ENCODE measurements around the gene FBXL7. TPM values are rescaled to one million over a fixed set of nuclear protein-coding genes. Genes with fewer than 3 reads are reported as not detected.

FBXL7 gene
- total RNA-seq, 1 donor from 2014 or later = 8.0 TPM

DNA sequence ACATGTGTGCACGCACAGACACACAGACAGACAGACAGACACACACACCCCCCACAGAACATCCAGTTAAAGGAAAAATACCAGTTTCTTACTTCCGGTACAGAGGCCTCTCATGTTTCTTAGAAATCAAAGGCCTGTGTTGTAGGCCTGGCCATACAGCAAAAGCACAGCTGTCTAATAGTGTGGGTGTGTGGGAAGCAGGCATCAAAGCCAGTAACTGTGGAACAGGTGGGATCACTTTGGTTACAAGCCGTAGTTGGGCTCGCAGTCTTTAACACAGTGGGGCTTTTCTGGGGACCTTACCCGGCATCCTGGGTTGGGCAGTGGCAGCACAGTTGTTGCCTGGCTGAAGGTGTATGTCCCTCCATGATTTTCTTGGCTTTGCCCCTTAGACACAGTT is 55.2 kb downstream of the FBXL7 start:
- Histone ChIP-seq H3K4me3 (no peak overlapping the region), H3K27ac (no peak overlapping the region), H3K36me3 (no peaks in the 10 kb centered on the region), H3K27me3 (ENCODE audit: low read depth) (no peaks in the 10 kb centered on the region), H3K4me1 (peaks cover 6% of the 10 kb centered on the region), H3K9me3 (no peaks in the 10 kb centered on the region)
- intact Hi-C loops (cut with DNase I) = no loop called here
- TF ChIP-seq, protein P1, sequence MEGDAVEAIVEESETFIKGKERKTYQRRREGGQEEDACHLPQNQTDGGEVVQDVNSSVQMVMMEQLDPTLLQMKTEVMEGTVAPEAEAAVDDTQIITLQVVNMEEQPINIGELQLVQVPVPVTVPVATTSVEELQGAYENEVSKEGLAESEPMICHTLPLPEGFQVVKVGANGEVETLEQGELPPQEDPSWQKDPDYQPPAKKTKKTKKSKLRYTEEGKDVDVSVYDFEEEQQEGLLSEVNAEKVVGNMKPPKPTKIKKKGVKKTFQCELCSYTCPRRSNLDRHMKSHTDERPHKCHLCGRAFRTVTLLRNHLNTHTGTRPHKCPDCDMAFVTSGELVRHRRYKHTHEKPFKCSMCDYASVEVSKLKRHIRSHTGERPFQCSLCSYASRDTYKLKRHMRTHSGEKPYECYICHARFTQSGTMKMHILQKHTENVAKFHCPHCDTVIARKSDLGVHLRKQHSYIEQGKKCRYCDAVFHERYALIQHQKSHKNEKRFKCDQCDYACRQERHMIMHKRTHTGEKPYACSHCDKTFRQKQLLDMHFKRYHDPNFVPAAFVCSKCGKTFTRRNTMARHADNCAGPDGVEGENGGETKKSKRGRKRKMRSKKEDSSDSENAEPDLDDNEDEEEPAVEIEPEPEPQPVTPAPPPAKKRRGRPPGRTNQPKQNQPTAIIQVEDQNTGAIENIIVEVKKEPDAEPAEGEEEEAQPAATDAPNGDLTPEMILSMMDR (IDR thresholded peaks at IDR 0.05) = no peak
- no peak for ATAC-seq
- no peak for DNase-seq

- Histone ChIP-seq H3K27ac (no peak overlapping the region), H3K4me1 (no peaks in the 10 kb centered on the region), H3K27me3 (ENCODE audit: low read depth) (no peaks in the 10 kb centered on the region), H3K4me3 (no peak overlapping the region), H3K9me3 (no peaks in the 10 kb centered on the region), H3K36me3 (no peaks in the 10 kb centered on the region)
- ATAC-seq = no peak
- TF ChIP-seq, protein P1 (IDR thresholded peaks at IDR 0.05) = no peak
- intact Hi-C loops (cut with DNase I) = no loop called here
- no peak for DNase-seq
Observed at GRCh38 chr5:15558240-15558639, 58.3 kb downstream of the FBXL7 start.

DNA sequence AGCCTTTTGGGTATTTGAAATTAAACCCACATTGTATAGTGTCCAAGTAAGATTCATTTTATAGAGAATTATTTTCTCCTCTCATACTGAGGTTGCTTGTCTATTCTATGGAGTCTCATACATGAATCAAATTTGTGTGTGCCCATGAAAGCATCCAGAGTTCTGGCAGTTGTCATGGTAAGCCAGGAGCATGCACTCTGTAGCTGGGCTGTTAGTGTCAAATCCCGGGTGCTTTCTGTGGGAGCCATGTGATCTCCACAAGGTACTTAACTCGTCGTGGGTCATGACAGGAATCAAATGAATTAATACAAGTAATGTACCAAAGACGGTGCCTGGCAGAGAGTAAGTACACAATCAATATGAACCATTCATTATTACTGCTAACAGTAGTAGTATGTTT is 58.7 kb downstream of the FBXL7 start:
- Histone ChIP-seq H3K4me3 (no peak overlapping the region), H3K9me3 (no peaks in the 10 kb centered on the region), H3K27ac (no peak overlapping the region), H3K4me1 (no peaks in the 10 kb centered on the region), H3K27me3 (ENCODE audit: low read depth) (no peaks in the 10 kb centered on the region), H3K36me3 (no peaks in the 10 kb centered on the region)
- intact Hi-C loops (cut with DNase I) = no loop called here
- ATAC-seq = no peak
- TF ChIP-seq, protein P1 (IDR thresholded peaks at IDR 0.05) = no peak
- DNase-seq = no peak

GRCh38 chr5:15560421-15560820 is 60.4 kb downstream of the FBXL7 start:
- H3K27me3 ChIP-seq (ENCODE audit: low read depth) = no peaks in the 10 kb centered on the region
- TF ChIP-seq, protein P1 (IDR thresholded peaks at IDR 0.05) = no peak
- H3K9me3 ChIP-seq = no peaks in the 10 kb centered on the region
- H3K36me3 ChIP-seq = no peaks in the 10 kb centered on the region
- intact Hi-C loops (cut with DNase I) = no loop called here
- DNase-seq = no peak
- no peaks in the 10 kb centered on the region for H3K4me1 ChIP-seq
- ATAC-seq = no peak
- H3K27ac ChIP-seq = no peak overlapping the region
- H3K4me3 ChIP-seq = no peak overlapping the region

- no peak overlapping the region for H3K4me3 ChIP-seq
- TF ChIP-seq, protein P1 (IDR thresholded peaks at IDR 0.05) = no peak
- H3K27ac ChIP-seq = no peak overlapping the region
- ATAC-seq = no peak
- no peak for DNase-seq
- no peaks in the 10 kb centered on the region for H3K4me1 ChIP-seq
- H3K9me3 ChIP-seq = peaks cover 3% of the 10 kb centered on the region
- H3K27me3 ChIP-seq (ENCODE audit: low read depth) = no peaks in the 10 kb centered on the region
- intact Hi-C loops (cut with DNase I) = no loop called here
- H3K36me3 ChIP-seq = no peaks in the 10 kb centered on the region
Observed at GRCh38 chr5:15564523-15564922, 64.5 kb downstream of the FBXL7 start.

DNA sequence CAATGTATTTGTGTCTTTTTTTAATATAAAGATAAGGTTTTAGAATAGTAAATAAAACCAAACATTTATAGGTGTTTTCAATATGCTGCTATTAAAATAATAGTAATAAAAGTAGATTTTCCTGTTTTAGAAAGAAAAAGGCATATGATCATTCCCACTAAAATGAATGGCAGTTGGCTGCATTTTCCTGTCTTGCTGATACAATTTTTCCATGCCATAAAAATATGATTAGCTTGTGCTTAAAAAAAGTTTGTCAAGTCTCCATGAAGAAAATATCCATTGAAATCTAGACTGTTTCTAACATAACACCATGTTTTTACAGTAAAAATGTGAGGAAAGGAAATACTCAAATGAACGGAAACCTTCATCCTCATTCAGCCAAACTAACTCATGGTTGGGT is 65.0 kb downstream of the FBXL7 start:
- no peak overlapping the region for H3K4me3 ChIP-seq
- H3K9me3 ChIP-seq = peaks cover 3% of the 10 kb centered on the region
- H3K27me3 ChIP-seq (ENCODE audit: low read depth) = no peaks in the 10 kb centered on the region
- TF ChIP-seq, protein P1 (IDR thresholded peaks at IDR 0.05) = no peak
- H3K27ac ChIP-seq = no peak overlapping the region
- ATAC-seq (no peak), DNase-seq (no peak)
- intact Hi-C loops (cut with DNase I) = no loop called here
- no peaks in the 10 kb centered on the region for H3K4me1 ChIP-seq
- H3K36me3 ChIP-seq = no peaks in the 10 kb centered on the region

Measured in lower lobe of right lung (tissue), 2 donors.